ENCODE data around the gene PHYKPL.

Gene PHYKPL

GRCh38 chr5:178266581-178266980, 34.0 kb upstream of the PHYKPL start:
- TF ChIP-seq, protein P1, sequence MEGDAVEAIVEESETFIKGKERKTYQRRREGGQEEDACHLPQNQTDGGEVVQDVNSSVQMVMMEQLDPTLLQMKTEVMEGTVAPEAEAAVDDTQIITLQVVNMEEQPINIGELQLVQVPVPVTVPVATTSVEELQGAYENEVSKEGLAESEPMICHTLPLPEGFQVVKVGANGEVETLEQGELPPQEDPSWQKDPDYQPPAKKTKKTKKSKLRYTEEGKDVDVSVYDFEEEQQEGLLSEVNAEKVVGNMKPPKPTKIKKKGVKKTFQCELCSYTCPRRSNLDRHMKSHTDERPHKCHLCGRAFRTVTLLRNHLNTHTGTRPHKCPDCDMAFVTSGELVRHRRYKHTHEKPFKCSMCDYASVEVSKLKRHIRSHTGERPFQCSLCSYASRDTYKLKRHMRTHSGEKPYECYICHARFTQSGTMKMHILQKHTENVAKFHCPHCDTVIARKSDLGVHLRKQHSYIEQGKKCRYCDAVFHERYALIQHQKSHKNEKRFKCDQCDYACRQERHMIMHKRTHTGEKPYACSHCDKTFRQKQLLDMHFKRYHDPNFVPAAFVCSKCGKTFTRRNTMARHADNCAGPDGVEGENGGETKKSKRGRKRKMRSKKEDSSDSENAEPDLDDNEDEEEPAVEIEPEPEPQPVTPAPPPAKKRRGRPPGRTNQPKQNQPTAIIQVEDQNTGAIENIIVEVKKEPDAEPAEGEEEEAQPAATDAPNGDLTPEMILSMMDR (IDR thresholded peaks at IDR 0.05; ENCODE audit: control insufficient read depth, insufficient read depth, low read depth, low read length, missing control alignments): no peak
- no peak for DNase-seq (ENCODE audit: low read depth)
- no peak overlapping the region for H3K4me3 ChIP-seq (ENCODE audit: control insufficient read depth, low read depth, low read length)

GRCh38 chr5:178265746-178266145, 33.1 kb upstream of the PHYKPL start:
- TF ChIP-seq, protein P1 (IDR thresholded peaks at IDR 0.05; ENCODE audit: control insufficient read depth, insufficient read depth, low read depth, low read length, missing control alignments): no peak
- DNase-seq (ENCODE audit: low read depth): no peak
- no peak overlapping the region for H3K4me3 ChIP-seq (ENCODE audit: control insufficient read depth, low read depth, low read length)

DNA sequence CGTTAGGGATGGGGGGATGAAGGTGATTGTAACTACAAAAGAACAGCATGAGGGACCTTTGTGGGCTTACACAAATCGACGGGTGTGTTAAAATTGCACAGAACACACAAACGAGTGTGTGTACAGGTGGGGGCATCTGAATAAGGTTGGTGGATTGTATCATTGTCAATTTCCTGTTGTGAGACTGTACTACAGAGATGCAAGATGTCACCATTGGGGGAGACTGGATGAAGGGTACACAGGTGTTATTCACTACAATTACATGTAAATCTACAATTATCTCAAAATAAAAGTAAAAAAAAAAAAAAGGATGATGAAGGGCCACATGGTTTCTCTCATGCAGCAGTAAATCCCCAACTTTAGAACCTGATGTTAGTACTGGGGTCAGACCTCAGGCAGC, 31.4 kb upstream of the PHYKPL start:
- H3K4me3 ChIP-seq (ENCODE audit: control insufficient read depth, low read depth, low read length): no peak overlapping the region
- TF ChIP-seq, protein P1 (IDR thresholded peaks at IDR 0.05; ENCODE audit: control insufficient read depth, insufficient read depth, low read depth, low read length, missing control alignments): no peak
- no peak for DNase-seq (ENCODE audit: low read depth)

- TF ChIP-seq, protein P1 (IDR thresholded peaks at IDR 0.05; ENCODE audit: control insufficient read depth, insufficient read depth, low read depth, low read length, missing control alignments): no peak
- no peak overlapping the region for H3K4me3 ChIP-seq (ENCODE audit: control insufficient read depth, low read depth, low read length)
- no peak for DNase-seq (ENCODE audit: low read depth)
Observed at GRCh38 chr5:178261666-178262600, 29.3 kb upstream of the PHYKPL start.

GRCh38 chr5:178259623-178260536, 27.3 kb upstream of the PHYKPL start:
- H3K4me3 ChIP-seq (ENCODE audit: control insufficient read depth, low read depth, low read length): no peak overlapping the region
- DNase-seq (ENCODE audit: low read depth): no peak
- TF ChIP-seq, protein P1 (IDR thresholded peaks at IDR 0.05; ENCODE audit: control insufficient read depth, insufficient read depth, low read depth, low read length, missing control alignments): no peak

- TF ChIP-seq, protein P1 (IDR thresholded peaks at IDR 0.05; ENCODE audit: control insufficient read depth, insufficient read depth, low read depth, low read length, missing control alignments): no peak
- H3K4me3 ChIP-seq (ENCODE audit: control insufficient read depth, low read depth, low read length): no peak overlapping the region
- DNase-seq (ENCODE audit: low read depth): no peak
Observed at GRCh38 chr5:178257650-178258049, 25.0 kb upstream of the PHYKPL start.

Data from AG09309 (cell line).